ENCODE data around the gene C9orf85. TPM values are rescaled to one million over a fixed set of nuclear protein-coding genes. Genes with fewer than 3 reads are reported as not detected.

Gene C9orf85
- total and polyA plus RNA-seq, 8 donors = 8.3 to 20.8 (median 18.2) TPM

DNA sequence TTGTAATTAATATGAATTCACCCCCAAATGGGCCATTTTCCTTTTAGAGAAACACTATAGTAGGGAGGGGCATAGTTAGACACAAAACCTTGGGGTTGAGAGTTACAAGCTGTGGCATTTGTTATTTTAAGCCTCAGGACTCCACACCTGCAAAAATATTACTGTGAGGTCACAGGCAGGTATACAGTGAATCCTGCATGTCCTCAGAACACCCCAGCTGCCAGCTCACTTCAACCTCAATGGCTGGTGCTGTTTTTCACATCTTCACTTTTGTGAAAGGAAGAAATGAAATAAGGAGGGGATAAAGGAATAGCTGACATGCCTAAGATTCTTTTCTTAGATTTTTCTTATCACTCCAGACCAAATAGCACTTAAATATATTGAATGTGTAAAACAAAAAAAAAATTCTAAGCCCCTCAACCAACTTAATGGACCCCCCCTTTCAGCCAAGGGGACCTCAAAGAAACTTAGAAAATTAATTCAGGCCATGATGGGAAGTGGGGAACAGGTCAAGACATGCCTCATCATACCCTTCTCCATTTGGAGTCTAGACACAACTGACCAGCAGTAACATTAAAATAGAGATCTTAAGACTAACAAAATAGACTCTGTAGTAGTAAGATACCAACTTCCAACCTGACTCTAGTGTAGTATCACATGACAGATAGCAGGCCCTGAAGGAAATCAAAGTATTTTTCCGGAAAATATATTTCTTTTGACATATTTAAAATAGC, 9.2 kb downstream of the C9orf85 start:
- Histone ChIP-seq H3K27me3 (no peaks in the 10 kb centered on the region), H3K36me3 (no peaks in the 10 kb centered on the region), H3K9me3 (no peaks in the 10 kb centered on the region), H3K4me1 (no peaks in the 10 kb centered on the region), H3K4me3 (no peak overlapping the region), H3K27ac (no peak overlapping the region)
- TF ChIP-seq, protein P1, sequence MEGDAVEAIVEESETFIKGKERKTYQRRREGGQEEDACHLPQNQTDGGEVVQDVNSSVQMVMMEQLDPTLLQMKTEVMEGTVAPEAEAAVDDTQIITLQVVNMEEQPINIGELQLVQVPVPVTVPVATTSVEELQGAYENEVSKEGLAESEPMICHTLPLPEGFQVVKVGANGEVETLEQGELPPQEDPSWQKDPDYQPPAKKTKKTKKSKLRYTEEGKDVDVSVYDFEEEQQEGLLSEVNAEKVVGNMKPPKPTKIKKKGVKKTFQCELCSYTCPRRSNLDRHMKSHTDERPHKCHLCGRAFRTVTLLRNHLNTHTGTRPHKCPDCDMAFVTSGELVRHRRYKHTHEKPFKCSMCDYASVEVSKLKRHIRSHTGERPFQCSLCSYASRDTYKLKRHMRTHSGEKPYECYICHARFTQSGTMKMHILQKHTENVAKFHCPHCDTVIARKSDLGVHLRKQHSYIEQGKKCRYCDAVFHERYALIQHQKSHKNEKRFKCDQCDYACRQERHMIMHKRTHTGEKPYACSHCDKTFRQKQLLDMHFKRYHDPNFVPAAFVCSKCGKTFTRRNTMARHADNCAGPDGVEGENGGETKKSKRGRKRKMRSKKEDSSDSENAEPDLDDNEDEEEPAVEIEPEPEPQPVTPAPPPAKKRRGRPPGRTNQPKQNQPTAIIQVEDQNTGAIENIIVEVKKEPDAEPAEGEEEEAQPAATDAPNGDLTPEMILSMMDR (IDR thresholded peaks at IDR 0.05) = no peak
- ATAC-seq (no peak), DNase-seq (no peak)
- intact Hi-C loops (cut with DNase I) = no loop called here

DNA sequence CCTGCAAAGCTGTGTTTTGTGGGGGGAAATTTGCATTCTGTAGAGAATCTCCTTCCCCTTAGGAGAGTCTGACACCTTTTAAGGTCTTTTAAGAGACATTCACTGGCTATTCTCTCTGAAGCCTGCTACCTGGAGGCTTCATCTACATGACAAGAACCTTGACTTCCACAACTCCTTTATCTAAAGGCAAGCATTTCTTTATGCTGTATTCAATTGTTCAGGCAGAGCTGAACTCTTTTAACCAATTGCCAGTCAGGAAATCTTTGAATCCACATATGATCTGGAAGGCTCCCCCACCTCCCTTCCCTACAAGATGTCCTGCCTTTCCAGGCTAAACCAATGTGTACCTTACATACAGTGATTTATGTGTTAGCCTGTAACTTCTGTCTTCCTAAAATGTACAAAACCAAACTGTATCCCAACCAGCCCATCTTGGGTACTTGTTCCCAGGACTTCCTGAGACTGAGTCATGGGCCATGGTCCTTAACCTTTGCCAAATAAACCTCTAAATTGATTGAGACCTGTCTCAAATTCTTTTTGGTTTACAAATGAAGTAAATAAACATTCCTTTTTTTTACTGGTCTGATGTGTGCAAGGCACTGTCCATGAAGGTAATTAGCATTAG, 9.9 kb downstream of the C9orf85 start:
- intact Hi-C loops (cut with DNase I) = no loop called here
- Histone ChIP-seq H3K27ac (no peak overlapping the region), H3K4me3 (no peak overlapping the region), H3K4me1 (no peaks in the 10 kb centered on the region), H3K9me3 (no peaks in the 10 kb centered on the region), H3K27me3 (no peaks in the 10 kb centered on the region), H3K36me3 (no peaks in the 10 kb centered on the region)
- ATAC-seq = no peak
- TF ChIP-seq, protein P1 (IDR thresholded peaks at IDR 0.05) = no peak
- no peak for DNase-seq

DNA sequence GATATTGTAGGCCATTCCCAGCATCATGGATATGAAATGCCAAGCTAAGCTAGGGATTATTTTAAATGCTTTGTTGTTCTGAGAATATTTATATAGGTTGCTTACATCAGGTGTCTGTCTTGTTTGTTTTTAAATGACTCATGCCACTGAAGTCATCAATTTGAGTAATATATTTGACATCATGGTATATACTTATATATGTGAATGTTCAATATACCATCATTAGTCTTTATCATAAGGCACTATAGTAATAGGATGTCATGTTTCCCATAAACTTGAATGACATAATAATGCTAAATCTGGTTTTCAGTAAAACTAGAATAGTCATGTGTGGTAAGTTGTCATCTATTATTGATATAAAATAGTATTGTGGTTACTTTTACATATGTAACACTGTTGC, 13.1 kb downstream of the C9orf85 start:
- no peak for ATAC-seq
- no peak for DNase-seq
- no peak overlapping the region for H3K27ac ChIP-seq
- no peak overlapping the region for H3K4me3 ChIP-seq
- H3K4me1 ChIP-seq = no peaks in the 10 kb centered on the region
- TF ChIP-seq, protein P1 (IDR thresholded peaks at IDR 0.05) = no peak
- H3K27me3 ChIP-seq = no peaks in the 10 kb centered on the region
- intact Hi-C loops (cut with DNase I) = no loop called here
- no peaks in the 10 kb centered on the region for H3K36me3 ChIP-seq
- H3K9me3 ChIP-seq = no peaks in the 10 kb centered on the region

DNA sequence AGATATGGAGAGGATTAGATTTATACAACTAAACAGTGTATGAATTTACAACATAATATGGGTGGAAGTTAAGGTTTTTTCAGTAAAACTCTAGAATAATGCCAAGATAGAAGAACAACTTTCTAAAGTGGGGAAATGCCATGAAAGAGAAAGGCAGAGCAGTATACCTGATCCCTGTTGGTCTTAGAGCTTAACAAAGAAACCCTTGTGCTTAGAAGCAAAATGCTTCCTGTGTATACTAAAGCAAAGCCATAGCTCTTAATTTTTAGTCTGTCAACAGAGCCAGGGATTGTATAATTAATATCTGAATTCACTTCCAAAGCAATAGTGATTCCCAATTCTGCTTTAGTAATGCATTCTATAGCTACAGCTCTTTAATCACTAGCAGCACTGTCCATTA, 14.4 kb downstream of the C9orf85 start:
- ATAC-seq = no peak
- no peaks in the 10 kb centered on the region for H3K36me3 ChIP-seq
- H3K4me1 ChIP-seq = no peaks in the 10 kb centered on the region
- DNase-seq = no peak
- TF ChIP-seq, protein P1 (IDR thresholded peaks at IDR 0.05) = no peak
- no peak overlapping the region for H3K27ac ChIP-seq
- intact Hi-C loops (cut with DNase I) = no loop called here
- no peaks in the 10 kb centered on the region for H3K27me3 ChIP-seq
- H3K9me3 ChIP-seq = no peaks in the 10 kb centered on the region
- H3K4me3 ChIP-seq = no peak overlapping the region

DNA sequence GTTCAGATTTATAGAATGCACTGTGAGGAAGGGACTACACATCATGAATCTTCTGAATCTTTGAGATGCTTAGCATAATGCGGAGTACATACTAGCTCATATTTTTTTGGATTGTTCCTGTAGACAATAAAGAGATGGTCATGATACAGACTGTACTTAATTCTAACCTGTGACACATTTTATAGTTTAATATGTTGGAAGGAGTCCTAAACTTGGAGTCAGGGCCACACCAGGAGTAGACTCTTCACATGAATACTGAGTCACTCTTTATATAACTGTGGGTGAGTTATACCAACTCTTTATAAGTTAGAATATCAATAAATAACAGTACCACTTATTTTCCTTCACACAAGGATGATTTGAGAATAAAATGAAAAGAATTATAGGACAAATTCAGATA, 16.9 kb downstream of the C9orf85 start:
- H3K4me1 ChIP-seq = no peaks in the 10 kb centered on the region
- intact Hi-C loops (cut with DNase I) = no loop called here
- no peak overlapping the region for H3K4me3 ChIP-seq
- no peak for ATAC-seq
- no peaks in the 10 kb centered on the region for H3K27me3 ChIP-seq
- no peak for DNase-seq
- TF ChIP-seq, protein P1 (IDR thresholded peaks at IDR 0.05) = no peak
- H3K27ac ChIP-seq = no peak overlapping the region
- H3K9me3 ChIP-seq = no peaks in the 10 kb centered on the region
- no peaks in the 10 kb centered on the region for H3K36me3 ChIP-seq
